Kidney epithelial cell (primary cell): Measurements from ENCODE around the gene ULK4. TPM values are rescaled to one million over a fixed set of nuclear protein-coding genes. Genes with fewer than 3 reads are reported as not detected.

Source experiments
- DNase-seq: peaks from one replicate; pipeline ENCODE4 v3.0.0-alpha.2; 2010; ENCODE audit warnings: low read depth
- H3K27me3 ChIP-seq: 2 replicates; pipeline ENCODE4 v1.6.0; 2011; ENCODE audit warnings: low read length; ENCODE audit not compliant: control insufficient read depth, insufficient read depth
- H3K36me3 ChIP-seq: 2 replicates; pipeline ENCODE4 v1.5.1; 2011; ENCODE audit warnings: low read length; ENCODE audit not compliant: control insufficient read depth, insufficient read depth
- H3K4me3 ChIP-seq: 2 replicates; pipeline ENCODE4 v1.5.1; 2011; ENCODE audit warnings: low read depth, mild to moderate bottlenecking, control low read depth, low read length
- total RNA-seq: library from RNA; depleted of rRNA; stranded (reverse); fragments of >200 nt; gene quantifications from 2 replicates; pipeline ENCODE4 v1.2.3, GENCODE V29; 2015
- TF ChIP-seq, protein P1 (sequence below): IDR thresholded peaks from 2 replicates; pipeline ENCODE4 v1.5.1; 2011; ENCODE audit warnings: mild to moderate bottlenecking, moderate library complexity, low read length, control low read depth, inconsistent platforms; ENCODE audit not compliant: insufficient read depth, poor library complexity, severe bottlenecking

Gene ULK4
- total RNA-seq, 1 donor from 2014 or later: 18.3 TPM

DNA sequence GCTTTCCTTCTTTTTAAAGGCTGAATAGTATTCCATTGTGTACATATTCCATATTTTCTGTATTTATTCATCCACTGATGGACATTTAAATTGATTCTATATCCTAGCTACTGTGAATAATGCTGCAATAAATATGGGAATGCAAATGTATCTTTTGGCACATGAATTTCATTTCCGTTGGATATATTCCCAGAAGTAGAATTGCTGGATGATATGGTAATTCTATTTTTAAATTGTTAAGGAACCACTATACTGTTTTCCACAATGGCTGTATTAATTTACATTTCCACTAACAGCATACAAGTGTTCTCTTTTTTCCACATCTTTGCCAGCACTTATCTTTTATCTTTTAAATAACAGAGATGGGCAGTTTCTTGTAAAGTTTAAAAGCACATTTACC is 459.9 kb downstream of the ULK4 start:
- TF ChIP-seq, protein P1, sequence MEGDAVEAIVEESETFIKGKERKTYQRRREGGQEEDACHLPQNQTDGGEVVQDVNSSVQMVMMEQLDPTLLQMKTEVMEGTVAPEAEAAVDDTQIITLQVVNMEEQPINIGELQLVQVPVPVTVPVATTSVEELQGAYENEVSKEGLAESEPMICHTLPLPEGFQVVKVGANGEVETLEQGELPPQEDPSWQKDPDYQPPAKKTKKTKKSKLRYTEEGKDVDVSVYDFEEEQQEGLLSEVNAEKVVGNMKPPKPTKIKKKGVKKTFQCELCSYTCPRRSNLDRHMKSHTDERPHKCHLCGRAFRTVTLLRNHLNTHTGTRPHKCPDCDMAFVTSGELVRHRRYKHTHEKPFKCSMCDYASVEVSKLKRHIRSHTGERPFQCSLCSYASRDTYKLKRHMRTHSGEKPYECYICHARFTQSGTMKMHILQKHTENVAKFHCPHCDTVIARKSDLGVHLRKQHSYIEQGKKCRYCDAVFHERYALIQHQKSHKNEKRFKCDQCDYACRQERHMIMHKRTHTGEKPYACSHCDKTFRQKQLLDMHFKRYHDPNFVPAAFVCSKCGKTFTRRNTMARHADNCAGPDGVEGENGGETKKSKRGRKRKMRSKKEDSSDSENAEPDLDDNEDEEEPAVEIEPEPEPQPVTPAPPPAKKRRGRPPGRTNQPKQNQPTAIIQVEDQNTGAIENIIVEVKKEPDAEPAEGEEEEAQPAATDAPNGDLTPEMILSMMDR: no peak
- no peak overlapping the region for H3K4me3 ChIP-seq
- DNase-seq: no peak
- no peaks in the 10 kb centered on the region for H3K36me3 ChIP-seq
- no peaks in the 10 kb centered on the region for H3K27me3 ChIP-seq

DNA sequence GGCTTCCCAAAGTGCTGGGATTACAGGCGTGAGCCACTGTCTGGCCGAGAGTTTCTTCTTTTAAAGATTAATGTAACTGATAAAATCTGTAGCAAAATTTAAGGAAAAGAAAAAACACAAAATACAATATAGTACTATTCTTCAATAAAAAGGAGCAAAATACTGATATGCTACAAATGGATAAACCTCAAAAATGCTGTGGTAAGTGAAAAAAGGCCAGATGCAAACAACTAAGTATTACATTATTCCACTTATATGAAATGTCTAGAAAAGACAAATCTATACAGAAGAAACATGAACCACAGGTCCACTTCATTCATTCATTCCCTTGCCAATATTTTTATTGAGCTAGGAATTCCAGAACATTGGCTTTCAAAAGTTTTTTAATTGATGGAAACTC is 463.1 kb downstream of the ULK4 start:
- H3K27me3 ChIP-seq: no peaks in the 10 kb centered on the region
- no peaks in the 10 kb centered on the region for H3K36me3 ChIP-seq
- DNase-seq: no peak
- TF ChIP-seq, protein P1: no peak
- no peak overlapping the region for H3K4me3 ChIP-seq

DNA sequence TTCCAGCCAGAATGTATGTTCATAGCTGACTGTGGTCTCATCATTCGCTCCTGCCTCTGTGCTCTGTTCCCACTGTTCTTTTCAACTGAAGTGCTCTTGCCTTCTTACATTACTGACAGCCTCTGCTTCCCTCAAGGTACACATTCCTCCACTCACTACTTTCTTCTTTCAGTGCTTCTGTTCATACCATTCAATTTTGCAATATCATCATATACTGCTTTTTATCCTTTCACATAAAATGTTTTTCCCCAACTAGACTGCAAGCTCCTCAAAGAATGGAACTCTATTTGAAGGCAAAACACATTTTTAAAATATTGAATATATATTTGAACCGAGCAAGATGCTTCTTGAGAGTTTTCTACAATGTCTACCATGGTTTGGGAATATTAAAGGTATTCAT is 471.5 kb downstream of the ULK4 start:
- Histone ChIP-seq H3K27me3 (no peaks in the 10 kb centered on the region), H3K36me3 (no peaks in the 10 kb centered on the region), H3K4me3 (no peak overlapping the region)
- no peak for DNase-seq
- TF ChIP-seq, protein P1: no peak

DNA sequence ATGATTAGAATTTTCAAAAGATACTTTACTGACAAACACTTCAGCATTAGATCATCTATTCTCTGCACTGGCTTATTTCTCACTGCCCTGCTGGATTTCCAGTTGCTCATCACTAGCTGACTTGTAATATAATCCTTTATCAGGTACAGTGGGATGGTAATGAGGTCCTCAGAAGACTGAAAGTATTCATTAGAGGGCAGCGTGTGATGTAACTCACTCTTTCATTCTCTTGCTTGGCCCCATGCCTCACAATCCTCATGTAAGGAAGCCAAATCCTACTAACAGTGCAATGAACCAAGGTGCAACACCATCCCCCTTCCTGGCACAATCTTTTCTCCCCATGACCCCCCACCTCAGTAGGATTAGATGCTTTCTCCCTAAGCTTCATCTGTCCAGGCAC is 472.7 kb downstream of the ULK4 start:
- Histone ChIP-seq H3K27me3 (no peaks in the 10 kb centered on the region), H3K36me3 (no peaks in the 10 kb centered on the region), H3K4me3 (no peak overlapping the region)
- DNase-seq: no peak
- TF ChIP-seq, protein P1: no peak

DNA sequence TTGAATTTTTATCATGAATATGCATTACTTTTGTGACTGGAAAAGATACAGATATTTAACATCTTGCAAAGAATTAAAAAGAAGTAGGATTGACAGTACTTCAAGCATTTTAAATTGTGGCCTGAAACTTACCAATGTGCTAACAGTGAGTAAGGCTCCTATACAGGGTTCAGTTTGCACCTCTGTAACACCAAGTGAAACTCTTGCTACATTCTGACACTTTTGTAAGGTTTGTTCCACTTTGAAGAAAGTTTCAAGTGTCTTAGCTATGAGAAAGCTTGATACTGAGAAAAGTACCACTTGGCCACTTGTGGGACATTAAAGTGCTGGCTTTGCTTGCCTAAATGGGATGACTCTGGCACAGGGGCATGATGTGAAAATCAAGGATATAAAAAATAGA is 473.4 kb downstream of the ULK4 start:
- no peaks in the 10 kb centered on the region for H3K27me3 ChIP-seq
- no peaks in the 10 kb centered on the region for H3K36me3 ChIP-seq
- TF ChIP-seq, protein P1: no peak
- H3K4me3 ChIP-seq: no peak overlapping the region
- DNase-seq: no peak

DNA sequence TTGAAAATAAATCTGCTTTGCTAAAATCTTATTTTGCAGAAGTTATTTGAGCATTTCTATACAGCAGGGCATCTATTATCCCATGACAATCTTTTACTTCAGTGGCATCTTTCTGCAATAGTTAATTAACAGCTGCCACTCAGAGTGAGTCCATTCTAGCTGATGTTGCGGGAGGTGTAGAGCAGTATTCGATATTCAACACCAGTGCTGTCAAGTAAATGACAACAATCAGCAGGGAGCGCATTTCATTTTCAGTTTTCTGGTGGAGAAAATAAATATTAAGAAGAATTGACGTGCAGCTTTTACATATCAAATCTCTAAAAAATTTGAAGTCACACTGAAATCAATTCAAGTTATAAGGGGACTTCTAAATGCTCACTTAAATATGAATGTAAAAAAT is 476.4 kb downstream of the ULK4 start:
- Histone ChIP-seq H3K27me3 (no peaks in the 10 kb centered on the region), H3K36me3 (no peaks in the 10 kb centered on the region), H3K4me3 (no peak overlapping the region)
- TF ChIP-seq, protein P1: no peak
- DNase-seq: no peak
